Mesenteric fat pad (tissue), 1 donor: ENCODE results near the gene IFT172. TPM values are rescaled to one million over a fixed set of nuclear protein-coding genes. Genes with fewer than 3 reads are reported as not detected.
"Not testable (repeated sequence)": the region's sequence is repeated elsewhere in the genome, so short reads cannot be mapped to it uniquely, and the experiment has no call there.

Experiments used
- DNase-seq: peaks from one replicate; pipeline ENCODE4 v3.0.0-alpha.2; 2020; ENCODE audit warnings: low spot score
- long read RNA-seq: library from polyadenylated mRNA; unstranded; transcript quantifications from one replicate; pipeline ENCODE4 v2.0.0, GENCODE V29; 2020
- total RNA-seq: library from RNA; stranded (reverse); fragmentation: NEBNext Ultra II Directional; extraction: Animal tissue kit (Norgen Biotek cat#: 25700); gene quantifications from one replicate; pipeline ENCODE4 v1.2.1, GENCODE V29; 2021
- donor health status: DM: yes; HTN: yes; CAD: no.

IFT172 gene, protein sequence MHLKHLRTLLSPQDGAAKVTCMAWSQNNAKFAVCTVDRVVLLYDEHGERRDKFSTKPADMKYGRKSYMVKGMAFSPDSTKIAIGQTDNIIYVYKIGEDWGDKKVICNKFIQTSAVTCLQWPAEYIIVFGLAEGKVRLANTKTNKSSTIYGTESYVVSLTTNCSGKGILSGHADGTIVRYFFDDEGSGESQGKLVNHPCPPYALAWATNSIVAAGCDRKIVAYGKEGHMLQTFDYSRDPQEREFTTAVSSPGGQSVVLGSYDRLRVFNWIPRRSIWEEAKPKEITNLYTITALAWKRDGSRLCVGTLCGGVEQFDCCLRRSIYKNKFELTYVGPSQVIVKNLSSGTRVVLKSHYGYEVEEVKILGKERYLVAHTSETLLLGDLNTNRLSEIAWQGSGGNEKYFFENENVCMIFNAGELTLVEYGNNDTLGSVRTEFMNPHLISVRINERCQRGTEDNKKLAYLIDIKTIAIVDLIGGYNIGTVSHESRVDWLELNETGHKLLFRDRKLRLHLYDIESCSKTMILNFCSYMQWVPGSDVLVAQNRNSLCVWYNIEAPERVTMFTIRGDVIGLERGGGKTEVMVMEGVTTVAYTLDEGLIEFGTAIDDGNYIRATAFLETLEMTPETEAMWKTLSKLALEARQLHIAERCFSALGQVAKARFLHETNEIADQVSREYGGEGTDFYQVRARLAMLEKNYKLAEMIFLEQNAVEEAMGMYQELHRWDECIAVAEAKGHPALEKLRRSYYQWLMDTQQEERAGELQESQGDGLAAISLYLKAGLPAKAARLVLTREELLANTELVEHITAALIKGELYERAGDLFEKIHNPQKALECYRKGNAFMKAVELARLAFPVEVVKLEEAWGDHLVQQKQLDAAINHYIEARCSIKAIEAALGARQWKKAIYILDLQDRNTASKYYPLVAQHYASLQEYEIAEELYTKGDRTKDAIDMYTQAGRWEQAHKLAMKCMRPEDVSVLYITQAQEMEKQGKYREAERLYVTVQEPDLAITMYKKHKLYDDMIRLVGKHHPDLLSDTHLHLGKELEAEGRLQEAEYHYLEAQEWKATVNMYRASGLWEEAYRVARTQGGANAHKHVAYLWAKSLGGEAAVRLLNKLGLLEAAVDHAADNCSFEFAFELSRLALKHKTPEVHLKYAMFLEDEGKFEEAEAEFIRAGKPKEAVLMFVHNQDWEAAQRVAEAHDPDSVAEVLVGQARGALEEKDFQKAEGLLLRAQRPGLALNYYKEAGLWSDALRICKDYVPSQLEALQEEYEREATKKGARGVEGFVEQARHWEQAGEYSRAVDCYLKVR (N-terminal part only)
- total RNA-seq: 21.4 TPM
- long read RNA-seq, transcript IFT172-218 (16 exons, 1,832 nt): major isoform, 5 of 14 reads
- long read RNA-seq, partial matches to known transcripts: 2 of 14 reads
- long read RNA-seq, other reads (novel, unspliced or antisense): 5 of 14 reads

DNA sequence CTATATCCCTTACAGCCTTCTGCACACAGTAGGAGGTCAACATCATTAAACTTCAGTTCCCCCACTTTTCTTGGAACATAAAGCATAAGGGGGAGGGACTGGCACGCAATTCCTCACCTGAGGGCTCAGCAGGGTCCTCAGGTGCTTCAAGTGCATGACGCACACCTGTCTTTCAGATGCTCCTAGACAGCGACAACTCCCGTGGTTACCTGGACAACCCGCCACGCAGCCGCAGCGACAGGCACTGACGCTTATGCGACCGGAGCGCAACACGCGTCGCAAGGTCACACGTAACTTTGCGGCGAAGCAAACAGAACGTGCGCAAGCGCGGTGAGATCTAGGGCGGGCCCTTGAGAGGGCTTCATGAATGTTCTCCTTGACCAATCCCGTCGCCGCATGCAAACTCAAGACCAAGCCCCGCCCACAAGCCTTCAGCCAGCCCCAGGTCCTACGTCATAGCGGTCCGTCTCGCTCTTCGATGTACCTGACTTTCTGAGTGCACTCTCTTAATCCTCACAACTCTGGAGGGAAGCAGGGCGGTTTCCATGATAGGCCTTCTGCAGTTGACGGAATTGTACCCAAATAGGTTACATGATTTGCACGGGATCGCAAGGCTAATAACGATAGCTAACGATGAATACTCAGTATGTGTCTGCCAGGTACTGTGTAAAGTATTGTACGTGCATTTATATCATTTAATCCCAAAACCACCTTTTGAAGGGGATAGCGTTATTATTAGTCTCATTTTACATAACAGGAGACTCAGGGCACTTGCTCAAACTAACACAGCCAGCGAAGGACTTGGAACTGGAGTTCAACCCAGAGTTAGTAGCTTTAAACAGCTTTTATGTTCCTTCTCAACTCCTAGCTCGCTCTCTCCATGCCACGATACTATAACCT is at the start of gene IFT172:
Gene IFT172 (minus strand): TSS at position 246 of the 900 bp plus-strand sequence. CDS start 90 bp downstream, at position 156.
- peak; percentile 98 for DNase-seq

DNA sequence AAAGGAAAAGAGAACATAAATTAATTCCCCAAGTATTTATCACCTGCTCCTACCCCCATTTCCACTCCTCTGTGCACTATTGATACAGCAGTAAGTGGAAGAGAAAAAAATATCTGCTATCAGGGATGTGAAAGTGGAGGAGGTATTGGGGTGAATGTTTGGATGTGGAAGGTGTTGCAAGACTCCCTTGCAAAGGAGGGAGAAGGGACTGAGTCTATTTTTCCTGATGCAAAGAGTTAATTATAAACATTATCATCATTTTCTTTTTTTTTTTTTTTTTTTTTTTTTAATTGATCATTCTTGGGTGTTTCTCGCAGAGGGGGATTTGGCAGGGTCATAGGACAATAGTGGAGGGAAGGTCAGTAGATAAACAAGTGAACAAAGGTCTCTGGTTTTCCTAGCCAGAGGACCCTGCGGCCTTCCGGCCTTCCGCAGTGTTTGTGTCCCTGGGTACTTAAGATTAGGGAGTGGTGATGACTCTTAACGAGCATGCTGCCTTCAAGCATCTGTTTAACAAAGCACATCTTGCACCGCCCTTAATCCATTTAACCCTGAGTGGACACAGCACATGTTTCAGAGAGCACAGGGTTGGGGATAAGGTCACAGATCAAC is 49.4 kb upstream of the IFT172 start:
- DNase-seq: not testable (repeated sequence)

DNA sequence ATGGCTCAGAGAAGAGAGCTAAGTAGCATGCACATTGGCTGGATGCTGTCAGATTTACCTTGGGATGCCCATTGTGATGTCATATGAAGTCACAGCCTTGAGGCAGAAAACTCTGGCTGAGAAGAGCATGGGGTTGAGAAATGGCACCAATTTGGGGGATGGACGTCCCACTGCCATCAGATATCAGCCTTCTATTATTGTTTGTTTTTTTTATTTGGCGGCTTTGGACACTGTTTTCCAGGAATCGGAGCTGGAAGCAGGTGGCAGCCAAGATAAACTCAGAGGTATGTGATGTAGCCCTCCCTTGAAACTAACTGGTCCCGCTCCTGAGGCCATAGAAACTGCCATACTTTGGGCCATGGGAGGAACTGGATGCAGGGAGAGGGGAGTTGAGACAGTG is 47.7 kb upstream of the IFT172 start:
- no peak for DNase-seq

DNA sequence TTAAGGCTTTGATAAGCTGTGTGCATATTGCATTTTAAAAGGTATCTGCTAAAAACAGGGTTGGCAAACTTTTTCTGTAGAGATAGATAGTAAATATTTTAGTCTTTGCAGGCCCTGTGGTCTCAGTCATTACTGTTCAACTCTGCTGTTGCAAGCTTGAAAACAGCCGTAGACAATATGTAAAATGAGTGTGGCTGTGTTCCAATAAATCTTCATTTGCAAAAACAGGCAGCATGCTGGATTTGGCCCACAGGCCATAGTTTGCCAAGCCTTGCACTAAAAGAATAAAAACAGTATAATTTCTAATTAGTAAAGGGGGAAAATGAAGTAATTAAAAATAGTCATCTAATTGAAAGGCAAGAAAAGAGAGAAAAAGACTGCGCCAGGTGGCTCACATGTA is 42.4 kb upstream of the IFT172 start:
- no peak for DNase-seq

DNA sequence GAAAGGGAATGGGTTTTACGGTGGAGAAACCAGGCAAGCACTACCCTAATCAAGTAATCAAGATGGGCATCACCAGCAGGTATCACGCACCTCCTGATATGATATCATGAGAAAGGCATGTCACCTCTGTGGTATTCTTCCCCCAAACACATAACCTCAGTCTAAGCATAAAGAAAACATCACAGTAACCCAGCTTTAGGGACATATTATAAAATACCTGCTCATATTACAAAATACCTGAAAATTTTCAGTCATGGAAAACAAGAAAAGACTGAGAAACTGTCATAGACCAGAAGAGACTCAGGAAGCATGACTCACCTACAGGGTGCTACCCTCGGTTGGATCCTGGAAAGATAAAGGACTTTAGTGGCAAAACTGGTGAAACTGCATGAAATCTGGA is 37.6 kb upstream of the IFT172 start:
- DNase-seq: no peak

DNA sequence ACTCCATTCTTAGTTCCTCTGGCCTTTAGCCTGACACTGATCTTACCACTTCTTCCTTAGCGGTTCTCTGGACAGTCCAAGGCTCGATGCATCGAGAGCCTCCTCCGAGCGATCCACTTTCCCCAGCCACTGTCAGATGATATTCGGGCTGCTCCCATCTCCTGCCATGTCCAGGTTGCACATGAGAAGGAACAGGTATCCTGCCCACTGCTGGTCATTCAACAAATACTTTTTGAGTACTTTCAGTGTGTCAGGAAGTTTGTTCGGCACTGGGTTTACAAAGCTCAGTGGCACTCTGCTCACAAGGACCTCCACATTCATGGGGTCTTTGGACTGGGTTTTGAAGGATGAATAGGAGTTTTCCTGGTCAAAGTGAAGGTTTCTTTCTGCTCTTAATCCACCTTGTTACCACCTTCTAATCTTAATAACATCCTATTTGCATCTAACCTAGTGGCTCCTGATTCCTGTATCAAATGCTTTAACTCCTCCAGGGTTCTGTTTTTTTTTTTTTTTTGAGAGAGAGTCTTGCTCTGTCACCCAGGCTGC is 32.9 kb upstream of the IFT172 start:
- DNase-seq: no peak

DNA sequence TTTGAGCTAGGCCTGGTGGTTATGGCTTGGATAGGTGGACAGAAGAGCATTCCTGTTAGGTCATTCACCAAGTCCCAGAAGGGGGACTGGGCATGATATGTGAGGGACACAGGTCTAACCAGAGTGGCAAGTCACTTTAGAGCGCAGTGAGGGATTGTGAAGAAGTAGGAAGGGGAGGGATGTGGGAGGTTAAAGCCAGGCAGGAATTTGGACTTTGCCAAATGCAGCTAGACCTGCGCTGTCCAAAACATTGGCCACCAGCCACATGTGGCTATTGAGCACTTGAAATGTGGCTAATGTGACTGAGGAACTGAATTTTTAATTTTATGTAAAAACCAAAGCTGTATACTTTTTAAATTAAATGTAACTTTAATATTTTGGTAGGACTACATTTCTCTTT is 30.8 kb upstream of the IFT172 start:
- no peak for DNase-seq

DNA sequence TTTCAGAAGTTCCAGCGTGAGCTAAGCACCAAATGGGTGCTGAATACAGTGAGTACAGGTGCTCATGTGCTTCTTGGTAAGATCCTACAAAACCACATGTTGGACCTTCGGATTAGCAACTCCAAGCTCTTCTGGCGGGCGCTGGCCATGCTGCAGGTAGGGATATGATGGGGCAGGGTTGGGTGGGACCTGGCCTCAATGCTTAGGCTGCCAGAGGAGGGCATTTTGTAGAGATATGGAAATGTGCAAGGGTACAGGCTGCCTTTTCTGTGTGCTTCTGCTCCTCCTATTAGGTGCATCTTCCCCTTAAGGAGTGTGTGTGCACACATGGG is 29.2 kb upstream of the IFT172 start:
- no peak for DNase-seq

DNA sequence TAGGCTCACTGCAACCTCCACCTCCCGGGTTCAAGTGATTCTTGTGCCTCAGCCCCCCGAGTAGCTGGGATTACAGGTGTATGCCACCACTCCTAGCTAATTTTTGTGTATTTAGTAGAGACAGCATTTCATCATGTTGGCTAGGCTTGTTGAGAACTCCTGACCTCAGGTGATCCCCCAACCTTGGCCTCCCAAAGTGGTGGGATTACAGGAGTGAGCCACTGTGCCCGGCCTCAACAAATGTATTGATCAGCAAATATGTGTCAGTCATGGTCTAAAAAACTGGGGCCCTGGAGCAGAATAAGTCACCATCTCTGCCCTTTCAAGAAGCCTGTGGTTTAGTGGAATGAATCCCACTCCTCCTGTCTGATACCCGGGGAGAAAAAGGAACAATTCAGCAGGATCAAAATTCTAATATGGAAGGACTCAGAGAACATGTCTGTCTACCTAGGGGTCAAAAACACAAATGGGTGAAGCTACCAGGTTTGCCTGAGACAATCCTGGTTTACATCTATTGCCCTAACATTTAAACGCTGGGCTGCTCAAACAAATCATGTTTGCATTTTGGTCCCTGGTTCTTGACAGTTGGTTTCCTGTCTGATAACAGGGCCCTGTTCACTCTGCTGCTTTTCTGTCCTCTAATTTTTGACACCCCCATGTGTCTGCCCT is 28.7 kb upstream of the IFT172 start:
- no peak for DNase-seq

DNA sequence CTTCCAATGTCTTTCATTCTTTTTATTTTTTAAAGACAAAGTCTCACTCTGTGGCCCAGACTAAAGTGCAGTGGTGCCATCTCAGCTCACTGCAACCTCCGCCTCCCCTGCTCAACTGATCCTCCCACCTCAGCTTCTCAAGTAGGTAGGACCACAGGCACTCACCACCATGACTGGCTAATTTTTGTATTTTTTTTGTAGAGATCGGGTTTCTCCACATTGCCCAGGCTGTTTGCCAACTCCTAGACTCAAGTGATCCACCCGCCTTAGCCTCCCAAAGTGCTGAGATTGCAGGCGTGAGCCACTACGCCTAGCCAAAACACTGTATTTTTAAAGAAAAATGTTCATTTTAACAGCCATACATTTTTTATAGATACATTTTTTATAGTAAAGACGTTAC is 19.8 kb upstream of the IFT172 start:
- DNase-seq: no peak

DNA sequence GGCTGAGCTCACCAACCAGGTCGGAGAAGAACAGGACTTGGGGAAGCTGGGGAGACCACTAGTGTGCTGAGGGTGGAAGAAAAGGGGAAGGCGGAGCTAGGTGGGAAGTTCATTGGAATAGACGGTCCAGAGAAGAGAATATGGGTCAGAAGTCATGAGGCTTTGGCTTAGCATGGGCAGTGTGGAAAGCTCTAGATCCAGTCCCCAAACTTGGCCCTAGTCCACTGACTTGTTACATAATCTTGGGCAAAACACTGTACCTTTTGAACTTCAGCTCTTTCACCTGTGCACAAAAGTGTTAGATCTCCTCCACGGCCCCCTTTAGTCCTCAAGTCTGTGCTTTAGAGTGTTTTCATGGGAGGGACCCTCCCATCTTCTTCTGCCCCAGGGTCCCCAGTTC is 17.8 kb upstream of the IFT172 start:
- no peak for DNase-seq

DNA sequence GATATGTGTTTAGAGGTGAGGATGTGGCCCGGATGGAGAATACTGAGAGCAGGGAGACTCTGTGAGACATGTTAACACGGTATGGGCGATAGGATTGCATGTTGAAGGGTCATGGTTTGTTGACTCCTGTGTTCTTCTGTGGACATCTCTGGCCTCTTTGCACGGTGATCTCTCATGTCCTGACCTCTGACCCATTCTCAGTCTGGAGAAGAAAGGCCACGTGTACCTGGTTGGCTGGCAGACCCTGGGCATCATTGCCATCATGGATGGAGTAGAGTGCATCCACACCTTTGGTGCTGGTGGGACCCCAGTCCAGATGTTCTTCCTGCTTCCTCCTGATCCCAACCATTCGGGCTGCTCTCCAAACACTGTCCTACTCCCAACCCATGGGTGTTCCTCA is 17.0 kb upstream of the IFT172 start:
- DNase-seq: no peak

DNA sequence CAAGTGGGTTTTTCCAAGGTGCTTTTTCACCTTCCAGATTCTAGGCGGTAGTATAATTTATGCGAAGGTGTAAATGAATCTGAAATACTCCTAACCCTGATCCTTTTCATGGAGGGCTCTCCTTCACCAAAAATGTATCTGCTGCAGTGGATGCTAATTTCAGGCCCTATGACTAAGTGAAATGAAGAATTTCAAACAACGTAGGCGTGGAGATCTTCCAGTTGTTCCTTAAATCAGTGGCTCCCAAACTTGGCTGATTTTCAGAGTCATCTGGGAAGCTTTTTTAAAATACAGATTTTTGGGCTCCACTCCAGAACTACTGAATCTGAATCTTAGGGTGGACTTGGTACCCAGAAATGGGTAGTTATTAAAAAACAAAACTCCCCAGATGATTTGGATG is 12.6 kb upstream of the IFT172 start:
- no peak for DNase-seq

DNA sequence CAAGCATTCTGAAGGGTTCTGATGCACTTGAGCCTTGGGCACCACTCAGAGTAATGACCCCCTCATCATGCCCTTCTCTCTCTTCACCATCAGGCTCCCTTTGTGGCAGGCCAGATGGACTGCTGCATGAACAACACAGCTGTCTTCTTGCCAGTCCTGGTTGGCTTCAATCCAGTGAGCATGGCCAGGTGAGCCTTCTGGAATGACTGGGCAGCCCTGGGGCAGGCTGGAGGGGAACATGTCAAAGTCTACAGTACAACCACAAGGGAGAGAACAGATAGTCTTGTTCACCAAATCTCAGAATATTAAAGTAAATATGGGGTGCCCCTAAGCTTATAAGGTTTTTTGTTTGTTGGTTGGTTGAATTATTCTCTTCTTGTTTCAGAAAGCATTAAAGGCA is 11.5 kb upstream of the IFT172 start:
- no peak for DNase-seq

DNA sequence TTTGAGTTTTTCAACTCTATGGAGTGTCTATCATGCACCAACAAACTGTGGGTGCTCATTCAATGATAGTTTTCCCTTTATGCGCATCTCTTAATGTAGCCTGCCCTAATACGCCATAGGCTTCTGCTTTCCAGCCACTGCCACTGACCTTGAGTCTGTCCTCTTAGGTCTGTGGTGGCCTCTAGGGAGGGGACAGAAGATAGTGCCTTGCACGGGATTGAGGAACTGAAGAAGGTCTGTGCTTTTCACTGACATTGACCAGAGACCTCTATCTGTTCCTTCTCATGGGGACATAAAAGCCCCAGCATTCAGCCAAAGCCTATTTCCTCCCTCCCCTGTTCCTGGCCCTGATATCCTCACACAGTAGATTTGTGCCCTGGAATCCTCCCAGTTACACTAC is 9.4 kb upstream of the IFT172 start:
- no peak for DNase-seq

DNA sequence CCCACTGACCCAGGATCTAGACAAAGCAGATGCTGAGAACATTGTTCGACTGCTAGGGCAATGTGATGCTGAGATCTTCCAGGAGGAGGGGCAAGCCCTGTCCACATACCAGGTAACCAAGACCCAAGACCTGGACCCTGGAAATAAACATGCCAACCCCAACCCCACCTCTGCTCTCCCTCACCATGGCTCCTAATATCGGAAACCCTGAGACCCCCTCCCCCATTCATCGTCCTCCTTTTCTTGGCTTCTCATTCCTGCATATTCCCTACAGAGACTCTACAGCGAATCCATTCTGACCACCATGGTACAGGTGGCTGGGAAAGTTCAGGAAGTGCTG is 7.7 kb upstream of the IFT172 start:
- DNase-seq: no peak

DNA sequence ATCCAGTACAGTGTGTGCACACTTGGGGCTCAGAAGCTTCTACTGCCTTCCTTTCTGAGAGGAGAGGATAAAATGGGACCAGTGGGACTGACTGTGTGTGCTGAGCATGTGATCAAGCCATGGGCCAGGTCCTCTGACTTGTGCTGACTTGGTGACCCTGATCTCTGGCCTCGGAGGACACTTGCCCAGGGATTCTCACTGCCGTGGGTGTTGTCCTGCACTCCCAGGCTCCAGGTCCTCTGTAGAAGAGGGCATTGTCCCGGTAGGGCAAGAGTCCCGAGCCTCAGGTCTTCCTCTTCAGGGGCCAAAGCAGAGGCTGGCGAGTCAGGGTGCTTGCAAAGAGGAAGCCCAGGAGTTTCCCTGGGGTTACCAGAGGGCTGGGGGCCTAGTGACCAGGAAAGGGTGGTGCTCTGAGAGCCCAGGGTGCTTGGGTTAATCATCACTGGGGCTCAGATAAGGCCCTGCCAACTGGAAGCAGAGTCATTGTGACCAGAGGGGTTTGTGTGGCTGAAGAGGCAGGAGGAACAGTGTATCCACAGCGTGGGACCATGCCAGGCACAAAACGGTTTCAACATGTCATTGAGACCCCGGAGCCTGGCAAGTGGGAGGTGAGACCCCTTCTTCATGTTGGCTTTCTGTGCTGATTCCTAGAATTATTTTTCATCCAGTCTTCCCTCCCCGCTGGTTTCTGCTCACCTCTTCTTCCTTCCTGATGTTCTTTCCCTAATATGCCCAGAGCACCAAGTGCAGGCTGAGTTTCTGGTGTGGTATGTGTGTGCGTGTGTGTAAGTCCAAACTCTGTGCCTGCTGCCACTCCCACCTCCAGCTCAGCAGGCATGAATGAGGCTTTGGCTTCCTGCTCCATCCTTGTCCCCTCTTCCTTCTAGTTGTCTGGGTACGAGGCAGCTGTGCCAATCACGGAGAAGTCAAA is 7.1 kb upstream of the IFT172 start, which contains the start of gene GCKR:
Gene GCKR (plus strand): TSS at position 483 of the 931 bp plus-strand sequence. CDS start 66 bp downstream, at position 549.
- DNase-seq: no peak

DNA sequence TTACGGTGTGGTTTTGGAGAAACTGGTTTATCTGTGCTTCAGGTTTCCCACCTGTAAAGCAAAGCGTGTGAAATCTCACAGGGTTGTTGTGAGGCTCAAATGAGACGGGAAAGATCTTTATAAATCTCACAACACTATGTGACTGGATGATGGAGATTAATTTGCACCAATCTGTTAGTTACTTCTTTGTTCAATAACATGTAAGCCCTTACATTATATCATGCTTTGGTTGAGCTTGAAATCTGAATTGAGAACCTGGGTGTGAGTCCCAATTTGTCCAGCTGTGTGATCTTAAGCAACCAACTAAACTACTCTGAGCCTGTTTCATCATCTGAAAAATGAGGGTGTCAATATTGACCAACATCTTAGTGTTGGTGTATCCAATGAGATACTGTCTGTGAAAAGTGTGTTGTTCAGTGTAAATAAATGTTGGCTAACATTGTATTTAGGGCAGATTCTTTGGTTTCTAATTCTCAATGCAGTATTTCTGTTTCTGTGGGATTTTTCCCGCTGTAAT is 6.4 kb upstream of the IFT172 start:
- DNase-seq: no peak
